ENCODE results near the gene IRAK1.

DNA sequence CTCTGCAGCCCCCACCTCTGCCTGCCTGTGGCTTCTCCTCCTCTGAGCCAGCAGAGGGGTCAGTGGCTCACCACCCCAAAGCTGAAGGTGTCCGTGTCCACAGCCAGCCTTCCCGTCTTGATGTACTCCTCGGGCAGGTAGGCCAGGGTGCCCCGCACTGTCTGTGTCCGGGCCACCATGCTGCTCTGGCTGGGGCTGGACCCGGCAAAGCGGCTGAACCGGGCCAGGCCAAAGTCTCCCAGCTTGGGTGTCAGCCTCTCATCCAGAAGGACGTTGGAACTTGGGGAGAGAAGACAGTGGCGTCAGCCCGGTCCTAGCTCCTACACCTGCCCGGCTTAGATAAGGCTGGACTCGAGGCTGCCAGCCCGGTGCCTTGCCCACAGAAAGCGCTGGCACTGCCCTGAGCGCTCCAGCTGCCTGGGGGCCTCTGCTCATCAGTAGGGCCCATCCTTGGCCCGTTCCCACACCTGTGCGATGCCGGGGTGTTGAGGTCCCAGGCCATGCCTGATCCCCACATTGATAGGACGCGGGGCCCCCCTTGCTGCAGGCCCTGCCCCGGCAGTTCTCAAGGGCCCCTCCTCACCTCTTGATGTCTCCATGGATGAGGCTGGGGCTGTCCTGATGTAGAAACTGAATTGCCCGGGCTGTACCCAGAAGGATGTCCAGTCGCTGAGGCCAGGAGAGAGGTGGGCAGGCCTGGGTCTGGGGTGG, 3.2 kb downstream of the IRAK1 start:
- TF ChIP-seq POLR2A (IDR thresholded peaks at IDR 0.05; ENCODE audit: low read depth, low read length) = no peak
- no peak for TF ChIP-seq POLR2AphosphoS5 (IDR thresholded peaks at IDR 0.05; ENCODE audit: low read depth, low read length)
